Prostate gland (tissue), 2 donors: ENCODE measurements around the gene DUOX1. TPM values are rescaled to one million over a fixed set of nuclear protein-coding genes. Genes with fewer than 3 reads are reported as not detected.
A peak's percentile ranks its signal among the peaks of the same experiment; 100 is the strongest.

ENCODE experiments used
- DNase-seq: peaks from one replicate; pipeline ENCODE4 v3.0.0-alpha.2; 2019; ENCODE audit warnings: low spot score
- H3K27ac ChIP-seq, 2 donors: fragments of 200-600 bp; sonication (generic); 2 replicates each; pipeline ENCODE4 v1.5.1; 2017 to 2019
- H3K27me3 ChIP-seq: fragments of 200-600 bp; sonication (generic); replicated peaks from 2 replicates; pipeline ENCODE4 v1.5.1; 2019; ENCODE audit not compliant: insufficient read depth
- H3K36me3 ChIP-seq, 2 donors: fragments of 200-600 bp; sonication (generic); 1 replicate in 1 of 2; 2 replicates in 1 of 2; pipeline versions ENCODE4 v1.5.1 to v1.8.1; 2017 to 2019
- H3K4me1 ChIP-seq: fragments of 200-600 bp; sonication (generic); replicated peaks from 2 replicates; pipeline ENCODE4 v1.5.1; 2019
- H3K4me3 ChIP-seq, 2 donors: fragments of 200-600 bp; sonication (generic); 2 replicates each; pipeline ENCODE4 v1.5.1; 2017 to 2019
- H3K9me3 ChIP-seq: fragments of 200-600 bp; sonication (generic); 2 replicates; pipeline ENCODE4 v1.5.1; 2017
- POLR2A ChIP-seq: fragments of 450-650 bp; IDR thresholded peaks from one replicate; pipeline ENCODE4 v1.6.1; 2016; ENCODE audit warnings: antibody characterized with exemption, mild to moderate bottlenecking
- POLR2AphosphoS5 ChIP-seq: sonication (generic); formaldehyde crosslinking; IDR thresholded peaks from one replicate; pipeline ENCODE4 v1.6.1; 2017; ENCODE audit warnings: antibody characterized with exemption
- WGBS: methylation state at CpG from one replicate; pipeline ENCODE4 v1.1.5; 2018; 5-methylcytosine and 5-hydroxymethylcytosine counted together
- intact Hi-C: fragments of 100-400 bp; cut with DNase I; formaldehyde crosslinking; loops from one replicate; pipeline ENCODE4 v1.14.2; 2022
- total RNA-seq, 2 donors: library from RNA; depleted of rRNA; stranded (reverse); fragments of >200 nt; gene quantifications; one replicate each; pipeline ENCODE4 v1.1.0, GENCODE V29; 2016
- TF ChIP-seq, protein P1 (sequence below), 4 experiments: fragments of 200-600 bp in 2 of 4; fragments of 450-650 bp in 2 of 4; sonication (generic) in 2 of 4; IDR thresholded peaks; 1 replicate in 3 of 4; 2 replicates in 1 of 4; pipeline ENCODE4 v1.5.1; 2016 to 2019; ENCODE audit warnings: antibody characterized with exemption in 4 of 4, mild to moderate bottlenecking in 2 of 4, moderate library complexity in 2 of 4

DUOX1 gene
- total RNA-seq, 2 donors from 2014 or later = 18.4 to 32.1 TPM

- intact Hi-C loops = no loop called here
- no peaks in the 10 kb centered on the region for H3K36me3 ChIP-seq
- TF ChIP-seq POLR2AphosphoS5 (no peak), POLR2A (no peak)
- TF ChIP-seq, protein P1, sequence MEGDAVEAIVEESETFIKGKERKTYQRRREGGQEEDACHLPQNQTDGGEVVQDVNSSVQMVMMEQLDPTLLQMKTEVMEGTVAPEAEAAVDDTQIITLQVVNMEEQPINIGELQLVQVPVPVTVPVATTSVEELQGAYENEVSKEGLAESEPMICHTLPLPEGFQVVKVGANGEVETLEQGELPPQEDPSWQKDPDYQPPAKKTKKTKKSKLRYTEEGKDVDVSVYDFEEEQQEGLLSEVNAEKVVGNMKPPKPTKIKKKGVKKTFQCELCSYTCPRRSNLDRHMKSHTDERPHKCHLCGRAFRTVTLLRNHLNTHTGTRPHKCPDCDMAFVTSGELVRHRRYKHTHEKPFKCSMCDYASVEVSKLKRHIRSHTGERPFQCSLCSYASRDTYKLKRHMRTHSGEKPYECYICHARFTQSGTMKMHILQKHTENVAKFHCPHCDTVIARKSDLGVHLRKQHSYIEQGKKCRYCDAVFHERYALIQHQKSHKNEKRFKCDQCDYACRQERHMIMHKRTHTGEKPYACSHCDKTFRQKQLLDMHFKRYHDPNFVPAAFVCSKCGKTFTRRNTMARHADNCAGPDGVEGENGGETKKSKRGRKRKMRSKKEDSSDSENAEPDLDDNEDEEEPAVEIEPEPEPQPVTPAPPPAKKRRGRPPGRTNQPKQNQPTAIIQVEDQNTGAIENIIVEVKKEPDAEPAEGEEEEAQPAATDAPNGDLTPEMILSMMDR (IDR thresholded peaks at IDR 0.05) = no peak
- 12% methylated on average over 65 of the region's 65 CpGs for WGBS
- no peak overlapping the region for H3K4me3 ChIP-seq
- no peak overlapping the region for H3K27ac ChIP-seq
- peaks cover 36% of the 10 kb centered on the region for H3K27me3 ChIP-seq
- DNase-seq = no peak
- no peaks in the 10 kb centered on the region for H3K9me3 ChIP-seq
- H3K4me1 ChIP-seq = peaks cover 2% of the 10 kb centered on the region
Observed at GRCh38 chr15:45116482-45117307, 13.1 kb upstream of the DUOX1 start.

DNA sequence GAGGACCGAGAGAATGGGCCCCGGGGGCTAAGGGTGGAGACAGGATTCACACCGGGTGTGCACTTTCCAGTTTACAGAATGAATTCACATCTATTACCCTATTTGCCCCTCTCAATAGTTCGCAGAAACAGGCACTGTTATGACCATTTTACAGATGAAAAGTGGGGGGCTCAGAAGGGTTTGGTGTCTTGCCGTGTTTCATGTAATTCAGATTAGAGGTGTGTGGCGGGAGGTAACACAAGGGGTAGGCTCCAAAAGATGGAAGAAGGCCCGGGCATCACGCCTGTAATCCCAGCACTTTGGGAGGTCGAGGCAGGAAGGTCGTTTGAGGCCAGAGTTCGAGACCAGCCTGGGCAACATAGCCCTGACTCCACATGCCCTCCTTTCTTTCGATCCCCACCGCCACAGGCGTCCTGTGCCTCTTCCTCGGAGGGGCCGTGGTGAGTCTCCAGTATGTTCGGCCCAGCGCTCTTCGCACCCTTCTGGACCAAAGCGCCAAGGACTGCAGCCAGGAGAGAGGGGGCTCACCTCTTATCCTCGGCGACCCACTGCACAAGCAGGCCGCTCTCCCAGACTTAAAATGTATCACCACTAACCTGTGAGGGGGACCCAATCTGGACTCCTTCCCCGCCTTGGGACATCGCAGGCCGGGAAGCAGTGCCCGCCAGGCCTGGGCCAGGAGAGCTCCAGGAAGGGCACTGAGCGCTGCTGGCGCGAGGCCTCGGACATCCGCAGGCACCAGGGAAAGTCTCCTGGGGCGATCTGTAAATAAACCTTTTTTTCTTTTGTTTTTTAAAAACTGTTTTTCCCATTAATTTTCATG lies 12.3 kb upstream of the DUOX1 start:
- Histone ChIP-seq H3K27me3 (peaks cover 30% of the 10 kb centered on the region), H3K36me3 (no peaks in the 10 kb centered on the region), H3K27ac (no peak overlapping the region), H3K4me3 (no peak overlapping the region), H3K4me1 (peaks cover 2% of the 10 kb centered on the region), H3K9me3 (no peaks in the 10 kb centered on the region)
- no peak for TF ChIP-seq POLR2AphosphoS5
- TF ChIP-seq, protein P1 (IDR thresholded peaks at IDR 0.05) = no peak
- TF ChIP-seq POLR2A = no peak
- DNase-seq = no peak
- 51% methylated on average over 33 of the region's 33 CpGs for WGBS
- intact Hi-C loops = no loop called here

DNA sequence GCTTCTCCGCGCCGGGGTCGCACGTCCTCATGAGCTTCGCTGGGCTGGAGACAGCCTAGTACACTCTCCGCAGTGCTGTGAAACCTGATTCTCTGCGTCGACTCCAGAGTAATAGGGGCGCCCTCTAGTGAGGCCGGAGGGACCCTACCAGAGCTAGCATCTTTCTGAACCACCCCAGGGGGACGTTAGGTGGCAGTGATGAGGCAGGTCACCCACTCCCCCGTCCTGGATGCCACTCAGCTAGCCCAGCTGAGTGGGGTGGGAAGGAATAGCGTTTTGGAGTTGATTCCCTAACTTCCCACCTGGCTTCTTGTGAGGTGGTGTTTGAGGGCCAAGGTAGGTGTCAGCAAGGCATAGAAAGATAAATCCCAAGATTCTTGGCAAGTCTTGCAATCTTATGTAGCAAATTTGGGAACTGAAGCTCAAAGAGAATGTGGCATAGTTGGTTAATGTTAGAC lies 11.6 kb upstream of the DUOX1 start:
- Histone ChIP-seq H3K4me1 (peaks cover under 1% of the 10 kb centered on the region), H3K36me3 (no peaks in the 10 kb centered on the region), H3K4me3 (no peak overlapping the region), H3K27ac (no peak overlapping the region), H3K27me3 (peaks cover 24% of the 10 kb centered on the region), H3K9me3 (no peaks in the 10 kb centered on the region)
- peak; percentile 89 for DNase-seq
- intact Hi-C loops = no loop called here
- TF ChIP-seq, protein P1 (IDR thresholded peaks at IDR 0.05) = peak; percentile 79 to 98 (median 92)
- TF ChIP-seq POLR2AphosphoS5 (peak; percentile 75), POLR2A (no peak)
- under 1% methylated on average over 14 of the region's 14 CpGs for WGBS

DNA sequence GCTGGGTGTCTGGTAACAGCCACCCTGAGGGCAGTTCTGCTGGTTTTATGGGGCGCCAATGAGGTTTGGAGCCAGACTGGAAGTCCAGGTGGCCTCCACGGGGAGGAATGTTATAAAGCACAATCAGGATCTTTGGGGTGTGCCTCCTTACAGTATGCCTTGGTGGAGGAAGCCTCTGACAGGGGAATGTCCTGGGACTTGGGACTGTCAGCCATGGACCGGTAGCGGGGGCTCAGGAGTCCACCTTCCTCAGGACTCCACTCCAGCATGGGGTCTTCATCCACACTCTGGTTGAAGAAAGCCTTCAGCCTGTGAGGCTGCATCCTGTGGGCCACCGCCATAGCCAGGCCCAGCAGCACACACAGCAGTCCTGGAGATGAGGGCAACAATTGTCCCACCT lies 10.8 kb upstream of the DUOX1 start:
- no peaks in the 10 kb centered on the region for H3K4me1 ChIP-seq
- WGBS = 80% methylated on average over 4 of the region's 5 CpGs
- H3K9me3 ChIP-seq = no peaks in the 10 kb centered on the region
- H3K27me3 ChIP-seq = peaks cover 19% of the 10 kb centered on the region
- H3K27ac ChIP-seq = no peak overlapping the region
- H3K4me3 ChIP-seq = no peak overlapping the region
- intact Hi-C loops = no loop called here
- no peak for TF ChIP-seq POLR2A
- TF ChIP-seq POLR2AphosphoS5 = no peak
- TF ChIP-seq, protein P1 (IDR thresholded peaks at IDR 0.05) = no peak
- H3K36me3 ChIP-seq = no peaks in the 10 kb centered on the region
- no peak for DNase-seq
